ENCODE measurements around the gene MGLL.

MGLL gene

DNA sequence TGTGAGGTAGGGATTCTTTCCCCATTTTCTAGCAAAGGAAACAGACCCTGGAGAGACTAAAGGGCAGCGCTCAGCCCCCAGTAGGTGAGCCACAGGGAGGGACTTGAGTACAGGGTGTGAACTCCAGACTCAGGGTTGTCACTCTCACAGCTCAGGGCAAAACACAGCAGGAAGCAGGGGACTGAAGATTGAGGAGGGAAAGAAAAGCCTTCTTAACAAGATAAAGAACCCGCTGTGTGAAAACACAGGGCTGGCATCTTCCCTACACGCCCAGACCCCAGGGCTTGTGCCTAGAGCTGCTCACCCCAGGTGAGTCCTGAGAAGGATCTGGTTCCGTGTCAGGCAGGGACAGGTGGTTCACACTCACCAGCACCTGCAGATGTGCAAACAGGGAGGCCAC is 90.0 kb downstream of the MGLL start:
- no peak overlapping the region for H3K9ac ChIP-seq (ENCODE audit: low read length in 2 of 2)
- H3K27ac ChIP-seq (ENCODE audit: low read length), result no peak overlapping the region
- H3K9me3 ChIP-seq (ENCODE audit: control insufficient read depth in 2 of 2, low read length in 2 of 2), result no peaks in the 10 kb centered on the region
- H3K4me1 ChIP-seq (ENCODE audit: control insufficient read depth, insufficient read depth, low read length), result peaks cover 40% of the 10 kb centered on the region
- no peak overlapping the region for H3K4me3 ChIP-seq (ENCODE audit: low read length in 2 of 2)
- no peaks in the 10 kb centered on the region for H3K27me3 ChIP-seq (ENCODE audit: control insufficient read depth in 1 of 2, insufficient read depth in 2 of 2, low read length in 2 of 2)
- H3K36me3 ChIP-seq (ENCODE audit: control insufficient read depth in 2 of 2, insufficient read depth in 2 of 2, low read length in 2 of 2), result peaks cover 0 to 3% of the 10 kb centered on the region in 2 donors

DNA sequence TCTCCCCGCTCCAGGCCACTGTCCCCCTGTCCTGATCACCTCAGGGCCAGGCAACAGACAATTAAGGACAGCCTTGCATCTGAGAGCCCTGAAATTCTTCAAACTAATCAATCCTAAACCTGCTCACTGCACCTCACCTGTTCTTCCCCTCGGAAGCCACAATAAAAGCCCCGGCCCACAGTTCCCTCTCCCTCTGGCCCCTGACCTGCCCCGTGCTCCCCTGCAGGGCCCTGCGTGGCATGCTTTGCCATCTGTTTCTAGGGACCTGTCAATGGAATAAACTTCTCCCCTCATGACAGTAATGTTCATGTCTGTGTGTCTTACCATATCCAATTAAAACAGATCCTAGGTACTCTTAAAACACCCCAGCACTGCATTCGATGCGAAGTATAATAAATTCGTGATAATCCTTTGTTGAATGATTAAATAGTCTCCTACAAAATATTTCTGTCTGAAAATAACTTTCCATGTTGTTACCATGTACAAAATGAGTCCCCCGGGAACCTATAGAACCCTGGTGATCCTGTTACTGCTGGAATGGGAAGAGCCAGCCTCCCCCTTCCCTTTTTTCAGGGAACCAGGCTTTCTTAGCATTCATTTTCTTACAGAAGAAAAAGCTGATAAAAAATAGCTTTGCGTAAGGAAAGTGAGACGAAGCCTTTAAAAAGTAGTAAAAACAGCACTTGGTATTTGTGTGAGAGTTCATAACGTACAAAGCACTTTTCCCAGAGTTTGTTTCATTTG is 90.6 kb downstream of the MGLL start:
- Histone ChIP-seq H3K4me1 (ENCODE audit: control insufficient read depth, insufficient read depth, low read length) (peaks cover 36% of the 10 kb centered on the region), H3K27me3 (ENCODE audit: control insufficient read depth in 1 of 2, insufficient read depth in 2 of 2, low read length in 2 of 2) (no peaks in the 10 kb centered on the region), H3K9me3 (ENCODE audit: control insufficient read depth in 2 of 2, low read length in 2 of 2) (no peaks in the 10 kb centered on the region), H3K9ac (ENCODE audit: low read length in 2 of 2) (no peak overlapping the region), H3K4me3 (ENCODE audit: low read length in 2 of 2) (no peak overlapping the region), H3K27ac (ENCODE audit: low read length) (no peak overlapping the region), H3K36me3 (ENCODE audit: control insufficient read depth in 2 of 2, insufficient read depth in 2 of 2, low read length in 2 of 2) (peaks cover 0 to 3% of the 10 kb centered on the region in 2 donors)

- no peak overlapping the region for H3K4me3 ChIP-seq (ENCODE audit: low read length in 2 of 2)
- H3K4me1 ChIP-seq (ENCODE audit: control insufficient read depth, insufficient read depth, low read length), result peaks cover 31% of the 10 kb centered on the region
- no peaks in the 10 kb centered on the region for H3K9me3 ChIP-seq (ENCODE audit: control insufficient read depth in 2 of 2, low read length in 2 of 2)
Observed at GRCh38 chr3:127730666-127731295, 91.5 kb downstream of the MGLL start.

GRCh38 chr3:127730171-127730570 is 92.1 kb downstream of the MGLL start:
- H3K9ac ChIP-seq (ENCODE audit: low read length in 2 of 2), result no peak overlapping the region
- no peaks in the 10 kb centered on the region for H3K27me3 ChIP-seq (ENCODE audit: control insufficient read depth in 1 of 2, insufficient read depth in 2 of 2, low read length in 2 of 2)
- no peaks in the 10 kb centered on the region for H3K9me3 ChIP-seq (ENCODE audit: control insufficient read depth in 2 of 2, low read length in 2 of 2)
- H3K36me3 ChIP-seq (ENCODE audit: control insufficient read depth in 2 of 2, insufficient read depth in 2 of 2, low read length in 2 of 2), result peaks cover 0 to 3% of the 10 kb centered on the region in 2 donors
- H3K4me3 ChIP-seq (ENCODE audit: low read length in 2 of 2), result no peak overlapping the region
- H3K27ac ChIP-seq (ENCODE audit: low read length), result no peak overlapping the region
- H3K4me1 ChIP-seq (ENCODE audit: control insufficient read depth, insufficient read depth, low read length), result peaks cover 26% of the 10 kb centered on the region

More at GRCh38 chr3:127730666-127731295, 91.5 kb downstream of the MGLL start:
- H3K36me3 ChIP-seq (ENCODE audit: control insufficient read depth in 2 of 2, insufficient read depth in 2 of 2, low read length in 2 of 2), result peaks cover 0 to 3% of the 10 kb centered on the region in 2 donors
- H3K9ac ChIP-seq (ENCODE audit: low read length in 2 of 2), result no peak overlapping the region
- H3K27ac ChIP-seq (ENCODE audit: low read length), result no peak overlapping the region
- no peaks in the 10 kb centered on the region for H3K27me3 ChIP-seq (ENCODE audit: control insufficient read depth in 1 of 2, insufficient read depth in 2 of 2, low read length in 2 of 2)

- H3K4me1 ChIP-seq (ENCODE audit: control insufficient read depth, insufficient read depth, low read length), result peaks cover 20% of the 10 kb centered on the region
- H3K9ac ChIP-seq (ENCODE audit: low read length in 2 of 2), result no peak overlapping the region
- H3K4me3 ChIP-seq (ENCODE audit: low read length in 2 of 2), result no peak overlapping the region
- no peak overlapping the region for H3K27ac ChIP-seq (ENCODE audit: low read length)
- peaks cover 0 to 4% of the 10 kb centered on the region in 2 donors for H3K36me3 ChIP-seq (ENCODE audit: control insufficient read depth in 2 of 2, insufficient read depth in 2 of 2, low read length in 2 of 2)
- H3K27me3 ChIP-seq (ENCODE audit: control insufficient read depth in 1 of 2, insufficient read depth in 2 of 2, low read length in 2 of 2), result no peaks in the 10 kb centered on the region
- no peaks in the 10 kb centered on the region for H3K9me3 ChIP-seq (ENCODE audit: control insufficient read depth in 2 of 2, low read length in 2 of 2)
Observed at GRCh38 chr3:127729556-127730056, 92.7 kb downstream of the MGLL start.

- peaks cover 16% of the 10 kb centered on the region for H3K4me1 ChIP-seq (ENCODE audit: control insufficient read depth, insufficient read depth, low read length)
- H3K9me3 ChIP-seq (ENCODE audit: control insufficient read depth in 2 of 2, low read length in 2 of 2), result no peaks in the 10 kb centered on the region
- no peak overlapping the region for H3K4me3 ChIP-seq (ENCODE audit: low read length in 2 of 2)
Observed at GRCh38 chr3:127728417-127729015, 93.8 kb downstream of the MGLL start.

DNA sequence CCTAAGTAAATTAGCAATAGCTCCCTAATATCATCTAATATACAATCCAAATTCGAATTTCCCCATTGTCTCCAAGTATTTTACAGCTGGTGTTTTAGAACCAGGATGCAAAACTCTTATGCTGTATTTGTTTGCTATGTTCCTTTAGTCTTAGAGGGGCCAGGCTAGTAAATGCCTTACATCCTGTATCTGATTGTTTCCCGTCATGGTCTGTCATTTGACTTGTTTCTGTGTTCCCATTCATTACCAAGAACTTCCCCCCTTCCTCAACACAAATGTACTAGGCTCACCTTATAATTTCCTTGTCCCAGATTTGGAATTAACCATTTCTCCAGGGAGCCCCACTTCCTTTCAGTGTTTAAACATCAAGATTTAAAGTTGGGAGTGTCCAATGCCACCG is 95.4 kb downstream of the MGLL start:
- Histone ChIP-seq H3K36me3 (ENCODE audit: control insufficient read depth in 2 of 2, insufficient read depth in 2 of 2, low read length in 2 of 2) (peaks cover 0 to 4% of the 10 kb centered on the region in 2 donors), H3K27me3 (ENCODE audit: control insufficient read depth in 1 of 2, insufficient read depth in 2 of 2, low read length in 2 of 2) (no peaks in the 10 kb centered on the region), H3K9ac (ENCODE audit: low read length in 2 of 2) (no peak overlapping the region), H3K9me3 (ENCODE audit: control insufficient read depth in 2 of 2, low read length in 2 of 2) (no peaks in the 10 kb centered on the region), H3K4me1 (ENCODE audit: control insufficient read depth, insufficient read depth, low read length) (peaks cover 32% of the 10 kb centered on the region), H3K4me3 (ENCODE audit: low read length in 2 of 2) (no peak overlapping the region), H3K27ac (ENCODE audit: low read length) (no peak overlapping the region)

More at GRCh38 chr3:127728417-127729015, 93.8 kb downstream of the MGLL start:
- Histone ChIP-seq H3K27ac (ENCODE audit: low read length) (no peak overlapping the region), H3K9ac (ENCODE audit: low read length in 2 of 2) (no peak overlapping the region), H3K27me3 (ENCODE audit: control insufficient read depth in 1 of 2, insufficient read depth in 2 of 2, low read length in 2 of 2) (no peaks in the 10 kb centered on the region), H3K36me3 (ENCODE audit: control insufficient read depth in 2 of 2, insufficient read depth in 2 of 2, low read length in 2 of 2) (peaks cover 0 to 4% of the 10 kb centered on the region in 2 donors)

DNA sequence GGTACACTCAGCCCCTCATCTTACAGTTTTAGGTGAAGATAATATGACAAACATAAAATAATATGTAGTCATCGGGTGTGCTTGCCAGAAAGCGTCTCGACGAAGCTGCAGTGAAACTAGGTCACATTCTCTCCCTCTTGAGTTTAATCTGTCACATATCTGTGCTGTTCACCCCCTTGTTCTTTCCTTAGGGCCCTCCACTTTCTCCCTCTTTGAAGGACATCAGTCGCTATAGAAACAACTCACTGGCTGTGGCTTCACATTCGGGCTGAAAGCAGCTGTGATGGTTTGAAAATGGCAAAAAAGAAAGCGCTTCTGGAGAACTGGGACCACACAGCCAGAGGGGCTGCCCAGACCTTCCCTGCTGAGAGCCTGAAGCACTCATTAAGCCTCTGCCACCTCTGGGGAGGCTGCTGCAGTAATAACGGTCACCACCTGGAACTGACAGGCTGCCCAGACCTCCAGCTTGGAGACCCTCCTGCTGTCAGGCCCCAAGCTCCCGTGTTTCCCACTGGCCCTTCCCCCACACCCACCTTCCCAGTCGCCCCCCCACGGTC is 99.2 kb downstream of the MGLL start:
- Histone ChIP-seq H3K9me3 (ENCODE audit: control insufficient read depth in 2 of 2, low read length in 2 of 2) (no peaks in the 10 kb centered on the region), H3K27ac (ENCODE audit: low read length) (peak overlapping the region; percentile 64), H3K36me3 (ENCODE audit: control insufficient read depth in 2 of 2, insufficient read depth in 2 of 2, low read length in 2 of 2) (peaks cover 0 to 7% of the 10 kb centered on the region in 2 donors)

GRCh38 chr3:127722091-127722784 is 100.1 kb downstream of the MGLL start:
- H3K36me3 ChIP-seq (ENCODE audit: control insufficient read depth in 2 of 2, insufficient read depth in 2 of 2, low read length in 2 of 2), result peaks cover 0 to 9% of the 10 kb centered on the region in 2 donors
- H3K9me3 ChIP-seq (ENCODE audit: control insufficient read depth in 2 of 2, low read length in 2 of 2), result no peaks in the 10 kb centered on the region
- H3K4me1 ChIP-seq (ENCODE audit: control insufficient read depth, insufficient read depth, low read length), result peaks cover 44% of the 10 kb centered on the region
- H3K9ac ChIP-seq (ENCODE audit: low read length in 2 of 2), result no peak overlapping the region
- peak overlapping the region; percentile 64 for H3K27ac ChIP-seq (ENCODE audit: low read length)
- H3K4me3 ChIP-seq (ENCODE audit: low read length in 2 of 2), result peak overlapping the region in 1 of 2 donors; percentile 8
- no peaks in the 10 kb centered on the region for H3K27me3 ChIP-seq (ENCODE audit: control insufficient read depth in 1 of 2, insufficient read depth in 2 of 2, low read length in 2 of 2)

More for the DNA sequence above, 99.2 kb downstream of the MGLL start:
- Histone ChIP-seq H3K4me3 (ENCODE audit: low read length in 2 of 2) (peak overlapping the region; percentile 8 to 31), H3K9ac (ENCODE audit: low read length in 2 of 2) (peak overlapping the region; percentile 29 to 49), H3K27me3 (ENCODE audit: control insufficient read depth in 1 of 2, insufficient read depth in 2 of 2, low read length in 2 of 2) (no peaks in the 10 kb centered on the region), H3K4me1 (ENCODE audit: control insufficient read depth, insufficient read depth, low read length) (peaks cover 38% of the 10 kb centered on the region)

Data from stomach smooth muscle (tissue), 2 donors.